ENCODE results near the gene SPPL3.
"Not testable (repeated sequence)": the region's sequence is repeated elsewhere in the genome, so short reads cannot be mapped to it uniquely, and the experiment has no call there.

The SPPL3 gene

DNA sequence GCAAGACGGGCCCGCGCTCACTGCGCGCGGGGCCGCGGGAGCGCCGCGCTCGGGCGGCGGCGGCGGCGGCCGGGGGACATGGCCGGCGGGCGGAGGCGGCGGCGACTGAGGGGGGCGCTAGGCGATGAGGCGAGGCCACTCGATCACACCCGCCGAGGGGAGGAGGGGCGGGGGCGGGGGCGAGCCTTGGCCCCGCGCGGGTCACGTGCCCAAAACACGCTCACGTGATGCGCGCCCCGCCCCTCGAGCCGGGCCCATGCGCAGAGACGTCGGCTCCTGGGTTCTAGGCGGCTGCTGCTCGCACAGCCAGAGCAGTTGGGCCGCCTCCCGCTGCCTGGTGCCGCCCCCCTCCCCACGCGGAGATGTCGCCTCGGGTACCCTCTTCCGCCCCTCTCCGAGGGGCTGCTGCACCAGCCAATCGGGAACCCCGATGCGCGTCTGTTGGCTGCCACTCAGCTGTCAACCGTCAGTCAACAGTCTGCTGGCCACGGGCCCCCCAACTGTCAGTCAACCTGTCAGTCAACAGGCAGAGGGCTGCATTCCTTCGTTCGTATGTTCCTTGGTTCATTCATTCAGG, at the start of gene SPPL3:
Gene SPPL3 (minus strand): TSS at position 162 of the 577 bp plus-strand sequence. CDS start 491 bp downstream, outside the sequence.
- Mint-ChIP-seq H3K27me3 (no peaks in the 10 kb centered on the region), H3K4me1 (peaks cover 37% of the 10 kb centered on the region), H3K9me3 (no peaks in the 10 kb centered on the region), H3K4me3 (peak within 1 kb of the TSS; percentile 96 to 97), H3K27ac (peak within 1 kb of the TSS; percentile 95 to 96)
- peak; percentile 89 to 91 for DNase-seq
- ATAC-seq: peak; percentile 87

- H3K4me3 Mint-ChIP-seq: no peak overlapping the region
- H3K4me1 Mint-ChIP-seq: peaks cover 2% of the 10 kb centered on the region
- ATAC-seq (no peak), DNase-seq (no peak)
- H3K27me3 Mint-ChIP-seq: no peaks in the 10 kb centered on the region
- H3K27ac Mint-ChIP-seq: no peak overlapping the region
- no peaks in the 10 kb centered on the region for H3K9me3 Mint-ChIP-seq
Observed at GRCh38 chr12:120950807-120951206, 46.6 kb upstream of the SPPL3 start.

DNA sequence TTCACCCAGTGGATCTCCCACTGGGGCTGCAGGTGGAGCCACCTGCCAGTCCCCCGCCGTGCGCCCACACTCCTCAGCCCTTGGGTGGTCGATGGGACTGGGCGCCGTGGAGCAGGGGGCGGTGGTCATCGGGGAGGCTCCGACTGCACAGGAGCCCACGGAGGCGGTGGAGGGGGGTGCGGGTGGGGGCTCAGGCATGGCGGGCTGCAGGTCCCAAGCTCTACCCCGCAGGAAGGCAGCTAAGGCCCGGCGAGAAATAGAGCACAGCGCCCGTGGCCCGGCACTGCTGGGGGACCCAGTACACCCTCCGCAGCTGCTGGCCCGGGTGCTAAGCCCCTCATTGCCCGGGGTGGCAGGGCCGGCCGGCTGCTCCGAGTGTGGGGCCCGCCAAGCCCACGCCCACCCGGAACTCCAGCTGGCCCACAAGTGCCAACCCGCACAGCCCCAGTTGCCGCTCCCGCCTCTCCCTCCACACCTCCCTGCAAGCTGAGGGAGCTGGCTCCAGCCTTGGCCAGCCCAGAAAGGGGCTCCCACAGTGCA, 46.2 kb upstream of the SPPL3 start:
- H3K27ac Mint-ChIP-seq, H3K9me3 Mint-ChIP-seq, ATAC-seq, H3K4me1 Mint-ChIP-seq, H3K27me3 Mint-ChIP-seq, DNase-seq, H3K4me3 Mint-ChIP-seq: not testable (repeated sequence)

DNA sequence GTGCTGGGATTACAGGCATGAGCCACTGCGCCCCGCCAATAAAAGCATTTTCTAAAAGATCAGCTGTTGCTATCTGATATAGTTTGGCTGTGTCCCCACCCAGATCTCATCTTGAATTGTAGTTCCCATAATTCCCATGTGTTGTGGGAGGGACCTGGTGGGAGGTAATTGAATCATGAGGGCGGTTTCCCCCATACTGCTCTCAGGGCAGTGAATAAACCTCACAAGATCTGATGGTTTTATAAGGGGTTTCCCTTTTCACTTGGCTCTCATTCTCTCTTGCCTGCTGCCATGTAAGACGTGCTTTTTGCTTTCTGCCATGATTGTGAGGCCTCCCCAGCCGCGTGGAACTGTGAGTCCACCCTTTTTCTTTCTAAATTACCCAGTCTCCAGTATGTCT, 41.4 kb upstream of the SPPL3 start:
- H3K27ac Mint-ChIP-seq, DNase-seq, H3K9me3 Mint-ChIP-seq, ATAC-seq, H3K27me3 Mint-ChIP-seq: not testable (repeated sequence)
- peak overlapping the region in 1 of 2 donors; percentile 54 for H3K4me3 Mint-ChIP-seq
- peaks cover 14% of the 10 kb centered on the region for H3K4me1 Mint-ChIP-seq

- DNase-seq (peak; percentile 59 to 70), ATAC-seq (peak; percentile 87)
- peaks cover 14% of the 10 kb centered on the region for H3K4me1 Mint-ChIP-seq
- peak overlapping the region; percentile 39 to 68 for H3K27ac Mint-ChIP-seq
- H3K4me3 Mint-ChIP-seq: peak overlapping the region in 1 of 2 donors; percentile 52
- H3K27me3 Mint-ChIP-seq: peaks cover 5% of the 10 kb centered on the region
- H3K9me3 Mint-ChIP-seq: no peaks in the 10 kb centered on the region
Observed at GRCh38 chr12:120944645-120945217, 40.6 kb upstream of the SPPL3 start.

DNA sequence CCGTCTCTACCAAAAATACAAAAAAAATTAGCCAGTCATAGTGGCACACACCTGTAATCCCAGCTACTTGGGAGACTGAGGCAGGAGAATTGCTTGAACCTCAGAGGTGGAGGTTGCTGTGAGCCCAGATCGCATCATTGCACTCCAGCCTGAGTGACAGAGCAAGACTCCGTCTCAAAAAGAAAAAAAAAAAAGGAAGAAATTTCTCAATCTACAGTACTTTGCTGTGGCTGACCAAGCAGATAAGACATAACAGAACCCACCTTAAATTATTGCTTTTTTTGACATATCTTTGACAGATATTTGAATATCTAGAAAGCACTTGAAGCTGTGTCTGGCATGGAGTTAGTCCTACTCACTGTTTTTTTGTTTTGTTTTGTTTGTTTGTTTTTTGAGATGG, 39.3 kb upstream of the SPPL3 start:
- ATAC-seq: no peak
- Mint-ChIP-seq H3K4me3 (no peak overlapping the region), H3K9me3 (no peaks in the 10 kb centered on the region), H3K27ac (no peak overlapping the region), H3K27me3 (peaks cover 10% of the 10 kb centered on the region), H3K4me1 (peaks cover 14% of the 10 kb centered on the region)
- no peak for DNase-seq

DNA sequence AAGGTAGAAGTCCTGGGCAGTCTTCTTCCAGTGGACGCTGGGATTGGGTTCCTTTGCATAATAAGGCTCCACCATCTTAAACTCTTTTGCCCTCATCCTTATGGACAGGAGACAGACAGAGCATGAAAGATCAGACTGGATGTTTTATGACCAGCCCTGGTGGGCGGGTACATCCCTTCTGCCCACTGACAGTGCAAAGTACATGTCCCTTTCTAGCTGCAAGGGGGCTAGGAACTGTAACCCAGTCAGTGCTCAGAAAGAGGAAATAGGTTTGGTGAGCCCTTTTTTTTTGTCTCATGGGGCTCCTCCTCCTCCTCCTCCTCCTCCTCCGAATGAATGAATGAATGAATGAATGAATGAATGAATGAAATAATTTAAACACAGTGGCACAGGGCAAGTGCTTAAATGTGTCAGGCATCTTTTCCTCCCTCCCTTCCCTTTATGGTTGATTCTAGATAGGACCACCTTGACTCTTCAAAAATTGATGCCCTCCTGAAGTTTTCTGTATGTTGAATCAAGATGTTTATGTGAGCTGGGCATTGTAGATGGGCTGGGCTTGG, 37.8 kb upstream of the SPPL3 start:
- H3K4me1 Mint-ChIP-seq: peaks cover 14% of the 10 kb centered on the region
- no peak for ATAC-seq
- H3K9me3 Mint-ChIP-seq: no peaks in the 10 kb centered on the region
- no peak for DNase-seq
- H3K4me3 Mint-ChIP-seq: no peak overlapping the region
- no peak overlapping the region for H3K27ac Mint-ChIP-seq
- H3K27me3 Mint-ChIP-seq: peaks cover 22% of the 10 kb centered on the region

DNA sequence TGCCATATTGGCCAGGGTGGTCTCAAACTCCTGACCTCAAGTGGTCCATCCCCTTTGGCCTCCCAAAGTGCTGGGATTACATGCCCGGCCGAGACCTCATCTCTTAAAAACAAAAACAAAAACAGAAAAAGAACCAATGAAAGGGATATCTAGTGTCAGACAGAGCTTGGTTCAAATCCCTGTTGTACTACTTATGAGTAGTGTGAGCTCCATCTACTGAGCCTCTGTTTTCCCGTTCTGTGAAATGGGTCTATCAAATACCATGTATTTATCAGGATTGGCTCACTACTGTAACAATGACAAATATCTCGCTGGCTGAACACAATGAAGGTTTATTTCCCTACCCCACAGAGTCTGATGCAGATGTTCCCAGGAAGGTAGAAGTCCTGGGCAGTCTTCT, 37.3 kb upstream of the SPPL3 start:
- H3K27ac Mint-ChIP-seq: no peak overlapping the region
- no peaks in the 10 kb centered on the region for H3K9me3 Mint-ChIP-seq
- peaks cover 27% of the 10 kb centered on the region for H3K27me3 Mint-ChIP-seq

DNA sequence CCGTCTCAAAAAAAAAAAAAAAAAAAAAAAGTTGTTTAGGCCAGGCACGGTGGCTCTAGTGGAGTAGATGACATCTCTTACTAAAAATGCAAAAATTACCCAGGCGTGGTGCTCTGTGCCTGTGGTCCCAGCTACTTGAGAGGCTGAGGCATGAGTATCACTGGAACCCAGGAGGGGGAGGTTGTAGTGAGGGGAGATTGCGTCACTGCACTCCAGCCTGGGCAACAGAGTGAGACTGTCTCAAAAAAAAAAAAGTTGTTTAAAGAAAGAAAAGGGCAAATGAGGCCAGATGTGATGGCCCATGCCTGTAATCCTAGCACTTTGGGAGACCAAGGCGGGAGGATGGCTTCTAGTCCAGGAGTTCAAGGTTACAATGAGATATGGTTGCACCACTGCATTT, 36.6 kb upstream of the SPPL3 start:
- H3K9me3 Mint-ChIP-seq: no peaks in the 10 kb centered on the region
- peaks cover 12% of the 10 kb centered on the region for H3K4me1 Mint-ChIP-seq
- peaks cover 31% of the 10 kb centered on the region for H3K27me3 Mint-ChIP-seq

More for the DNA sequence above, 37.3 kb upstream of the SPPL3 start:
- Mint-ChIP-seq H3K4me1 (peaks cover 14% of the 10 kb centered on the region), H3K4me3 (no peak overlapping the region)
- no peak for ATAC-seq
- no peak for DNase-seq

DNA sequence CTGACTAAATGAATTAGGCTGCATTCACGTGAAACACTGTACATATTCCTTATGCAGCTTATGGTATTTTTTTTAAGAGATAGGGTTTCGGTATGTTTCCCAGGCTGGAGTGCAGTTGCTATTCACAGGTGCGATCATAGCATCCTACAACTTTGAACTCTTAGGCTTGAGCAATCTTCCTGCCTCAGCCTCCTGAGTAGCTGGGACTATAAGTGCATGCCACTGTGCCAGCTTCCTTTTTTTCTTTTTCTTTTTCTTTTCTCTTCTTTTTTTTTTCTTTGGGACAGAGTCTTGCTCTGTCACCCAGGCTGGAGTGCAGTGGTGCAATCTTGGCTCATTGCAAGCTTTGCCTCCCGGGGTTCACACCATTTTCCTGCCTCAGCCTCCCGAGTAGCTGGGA, 35.8 kb upstream of the SPPL3 start:
- Mint-ChIP-seq H3K4me3 (no peak overlapping the region), H3K4me1 (peaks cover 7% of the 10 kb centered on the region), H3K9me3 (no peaks in the 10 kb centered on the region), H3K27ac (no peak overlapping the region), H3K27me3 (peaks cover 31% of the 10 kb centered on the region)
- DNase-seq (no peak), ATAC-seq (no peak)

More for the DNA sequence above, 36.6 kb upstream of the SPPL3 start:
- no peak overlapping the region for H3K4me3 Mint-ChIP-seq
- H3K27ac Mint-ChIP-seq: no peak overlapping the region
- DNase-seq (no peak), ATAC-seq (no peak)

DNA sequence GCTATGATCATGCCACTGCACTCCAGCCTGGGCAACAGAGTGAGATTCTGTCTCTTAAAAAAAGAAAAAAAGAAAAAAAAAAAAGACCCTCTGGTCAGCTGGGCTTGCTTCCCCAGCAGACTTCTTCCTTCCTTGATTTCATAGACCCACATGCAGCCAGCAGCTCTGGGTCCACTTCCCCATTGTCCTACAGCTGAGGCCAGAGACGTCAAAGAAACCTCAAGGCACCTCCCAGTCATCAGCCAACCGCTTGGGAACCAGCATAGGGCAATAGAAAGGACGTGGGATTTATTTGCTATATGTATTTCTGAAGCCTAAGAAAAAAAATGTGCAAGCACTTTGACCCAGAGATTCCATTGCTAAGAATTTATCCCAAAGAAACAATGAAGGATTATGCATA, 35.4 kb upstream of the SPPL3 start:
- Mint-ChIP-seq H3K9me3 (no peaks in the 10 kb centered on the region), H3K27me3 (peaks cover 31% of the 10 kb centered on the region), H3K4me1 (peaks cover 3% of the 10 kb centered on the region), H3K4me3 (no peak overlapping the region), H3K27ac (no peak overlapping the region)
- DNase-seq (no peak), ATAC-seq (no peak)

GRCh38 chr12:120938496-120938895, 34.3 kb upstream of the SPPL3 start:
- Mint-ChIP-seq H3K4me1 (no peaks in the 10 kb centered on the region), H3K27ac (no peak overlapping the region), H3K4me3 (no peak overlapping the region), H3K27me3 (peaks cover 31% of the 10 kb centered on the region), H3K9me3 (no peaks in the 10 kb centered on the region)
- DNase-seq: no peak
- ATAC-seq: no peak

DNA sequence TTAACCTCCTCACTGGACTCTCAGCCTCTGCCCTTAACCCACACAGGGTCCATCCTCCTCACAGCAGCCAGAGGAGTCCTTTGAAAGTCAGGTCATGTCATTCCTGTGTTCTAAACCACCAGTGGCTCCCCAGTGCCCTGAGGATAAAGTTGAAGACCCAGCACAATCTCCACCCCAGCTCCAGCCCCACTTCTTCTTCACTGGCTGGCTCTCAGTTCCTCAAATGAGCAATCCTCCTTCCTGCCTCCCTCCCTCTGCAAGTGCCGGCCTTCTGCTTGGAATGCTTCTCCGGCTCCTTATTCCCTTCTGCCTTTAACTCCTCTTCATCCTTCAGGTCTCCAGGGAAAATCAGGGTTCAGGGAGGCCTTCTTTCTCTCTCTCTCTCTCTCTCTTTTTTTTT, 32.0 kb upstream of the SPPL3 start:
- DNase-seq (no peak), ATAC-seq (no peak)
- Mint-ChIP-seq H3K4me3 (no peak overlapping the region), H3K4me1 (no peaks in the 10 kb centered on the region), H3K27me3 (peaks cover 31% of the 10 kb centered on the region), H3K9me3 (no peaks in the 10 kb centered on the region), H3K27ac (peak overlapping the region in 1 of 2 donors; percentile 20)

- Mint-ChIP-seq H3K27ac (peak overlapping the region in 1 of 2 donors; percentile 73), H3K27me3 (peaks cover 21% of the 10 kb centered on the region)
Observed at GRCh38 chr12:120933786-120934185, 29.6 kb upstream of the SPPL3 start.

DNA sequence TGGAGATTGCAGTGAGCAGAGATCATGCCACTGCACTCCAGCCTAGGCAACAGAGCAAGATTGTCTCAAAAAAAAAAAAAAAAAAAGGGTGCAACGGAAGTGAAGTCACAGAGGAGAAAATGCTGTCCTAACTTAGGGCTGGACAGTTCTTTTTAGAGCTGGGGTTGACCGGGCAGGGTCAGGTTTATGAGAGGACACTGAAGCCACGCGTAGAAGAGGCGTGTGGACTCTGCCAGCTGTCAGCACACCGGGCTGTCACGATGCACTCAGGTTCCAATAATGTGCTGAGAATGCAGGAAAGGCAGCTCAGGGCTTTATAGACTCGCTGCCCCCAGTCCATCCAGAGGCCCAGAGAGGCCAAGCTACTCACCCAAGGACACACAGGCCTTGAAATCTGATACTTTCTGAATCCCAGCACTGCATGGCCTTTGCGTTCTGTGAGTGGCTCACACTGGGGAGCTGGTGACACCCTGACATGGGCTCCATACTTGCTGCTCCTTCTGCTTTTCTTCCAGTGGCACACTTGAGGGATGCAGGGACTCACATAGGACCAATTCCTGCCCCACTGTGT, 28.9 kb upstream of the SPPL3 start:
- H3K4me1 Mint-ChIP-seq: no peaks in the 10 kb centered on the region
- no peak overlapping the region for H3K4me3 Mint-ChIP-seq
- peak overlapping the region in 1 of 2 donors; percentile 73 for H3K27ac Mint-ChIP-seq
- H3K9me3 Mint-ChIP-seq: no peaks in the 10 kb centered on the region
- ATAC-seq: no peak
- peaks cover 21% of the 10 kb centered on the region for H3K27me3 Mint-ChIP-seq
- no peak for DNase-seq

More at GRCh38 chr12:120933786-120934185, 29.6 kb upstream of the SPPL3 start:
- no peak for DNase-seq
- Mint-ChIP-seq H3K9me3 (no peaks in the 10 kb centered on the region), H3K4me3 (no peak overlapping the region), H3K4me1 (no peaks in the 10 kb centered on the region)
- ATAC-seq: no peak

DNA sequence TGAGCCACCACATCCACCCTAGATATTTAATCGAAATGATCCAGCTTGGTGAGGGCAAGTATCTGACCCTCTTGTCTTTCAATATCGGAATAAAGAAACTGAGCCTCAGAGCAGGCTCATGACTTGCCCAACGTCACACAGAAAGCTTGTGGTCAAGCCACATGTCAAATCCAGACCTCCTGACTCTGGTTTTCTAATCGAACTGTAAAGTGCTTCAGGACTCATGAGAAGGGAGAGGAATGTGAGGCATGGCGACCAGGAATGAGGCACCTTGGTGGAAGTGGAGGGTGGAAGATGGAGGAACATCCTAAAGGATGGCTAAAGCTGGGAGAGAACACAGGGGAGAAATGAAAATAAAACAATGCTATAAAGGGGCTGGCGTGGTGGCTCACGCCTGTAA, 27.9 kb upstream of the SPPL3 start:
- no peak overlapping the region for H3K27ac Mint-ChIP-seq
- DNase-seq: no peak
- no peak for ATAC-seq
- no peak overlapping the region for H3K4me3 Mint-ChIP-seq
- peaks cover 11% of the 10 kb centered on the region for H3K27me3 Mint-ChIP-seq
- H3K4me1 Mint-ChIP-seq: no peaks in the 10 kb centered on the region
- no peaks in the 10 kb centered on the region for H3K9me3 Mint-ChIP-seq

Data from stimulated activated naive CD8-positive, alpha-beta T cell treated with anti-CD3 and anti-CD28 coated beads, Interleukin-15, amount 100 ng/mL, for 72 hours (primary cell).